Natural killer cell (primary cell): Measurements from ENCODE around the gene RGS14. TPM values are rescaled to one million over a fixed set of nuclear protein-coding genes. Genes with fewer than 3 reads are reported as not detected.

Experiments used
- ATAC-seq, 3 donors: fragments of 150-1000 bp in 2 of 3; fragments of 200-7000 bp in 1 of 3; cut with Tn5 transposase; 1 replicate in 1 of 3; 2 replicates in 2 of 3; pipeline ENCODE4 v1.10.0; 2021; ENCODE audit warnings: mild to moderate bottlenecking in 2 of 3, moderate library complexity in 2 of 3
- DNase-seq, 2 donors: peaks; one replicate each; pipeline versions ENCODE4 v3.0.0 to v3.0.0-alpha.2; 2013 to 2021; ENCODE audit warnings: mixed read lengths in 1 of 2
- H3K27ac ChIP-seq: one replicate; pipeline ENCODE4 v1.5.1; 2013; ENCODE audit warnings: mild to moderate bottlenecking, low read length
- H3K27me3 ChIP-seq: one replicate; pipeline ENCODE4 v1.6.1; 2013; ENCODE audit warnings: low read length; ENCODE audit not compliant: control insufficient read depth, insufficient read depth
- H3K36me3 ChIP-seq: one replicate; pipeline ENCODE4 v1.6.1; 2013; ENCODE audit warnings: low read length; ENCODE audit not compliant: control insufficient read depth, insufficient read depth
- H3K4me1 ChIP-seq: one replicate; pipeline ENCODE4 v1.6.1; 2013; ENCODE audit warnings: low read length; ENCODE audit not compliant: control insufficient read depth, insufficient read depth
- H3K4me3 ChIP-seq: one replicate; pipeline ENCODE4 v1.5.1; 2013; ENCODE audit warnings: low read length
- H3K9me3 ChIP-seq: one replicate; pipeline ENCODE4 v1.6.1; 2013; ENCODE audit warnings: low read length; ENCODE audit not compliant: control insufficient read depth, insufficient read depth
- H3K27ac Mint-ChIP-seq, 2 donors: one replicate each; pipeline ENCODE4 v1.8.0; 2022; ENCODE audit warnings: mild to moderate bottlenecking in 2 of 2, mixed read lengths in 2 of 2, moderate library complexity in 1 of 2
- H3K27me3 Mint-ChIP-seq, 2 donors: one replicate each; pipeline ENCODE4 v1.8.0; 2022; ENCODE audit warnings: low read depth in 2 of 2, mixed read lengths in 2 of 2
- H3K36me3 Mint-ChIP-seq: one replicate; pipeline ENCODE4 v1.8.0; 2022; ENCODE audit warnings: mixed read lengths
- H3K4me1 Mint-ChIP-seq, 2 donors: one replicate each; pipeline ENCODE4 v1.8.0; 2022; ENCODE audit warnings: mixed read lengths in 2 of 2
- H3K4me3 Mint-ChIP-seq: one replicate; pipeline ENCODE4 v1.8.0; 2022; ENCODE audit warnings: mild to moderate bottlenecking, moderate library complexity, mixed read lengths
- H3K9me3 Mint-ChIP-seq, 2 donors: one replicate each; pipeline ENCODE4 v1.8.0; 2022; ENCODE audit warnings: mixed read lengths in 2 of 2
- WGBS: methylation state at CpG from one replicate; pipeline ENCODE4 v1.1.7; 2013; ENCODE audit warnings: missing lambda C conversion rate; ENCODE audit not compliant: insufficient coverage; 5-methylcytosine and 5-hydroxymethylcytosine counted together
- intact Hi-C: fragments of 100-400 bp; cut with micrococcal nuclease; formaldehyde crosslinking; loops from one replicate; pipeline ENCODE4 v1.14.2; 2022
- total RNA-seq, 4 donors: library from RNA; stranded (reverse); fragments of 120-200 nt in 1 of 4; gene quantifications; one replicate each; pipeline versions ENCODE4 v1.2.3 to v1.2.4, GENCODE V29; 2013 to 2022
- TF ChIP-seq, protein P1 (sequence below): fragments of 200-600 bp; IDR thresholded peaks from one replicate; pipeline ENCODE4 v1.8.0; 2022; ENCODE audit warnings: antibody characterized with exemption

RGS14 gene
- total RNA-seq, 3 donors from 2014 or later (not counting 1 experiment from before 2014, with no cell fraction given) = 57.3 to 87.0 (median 66.1) TPM

DNA sequence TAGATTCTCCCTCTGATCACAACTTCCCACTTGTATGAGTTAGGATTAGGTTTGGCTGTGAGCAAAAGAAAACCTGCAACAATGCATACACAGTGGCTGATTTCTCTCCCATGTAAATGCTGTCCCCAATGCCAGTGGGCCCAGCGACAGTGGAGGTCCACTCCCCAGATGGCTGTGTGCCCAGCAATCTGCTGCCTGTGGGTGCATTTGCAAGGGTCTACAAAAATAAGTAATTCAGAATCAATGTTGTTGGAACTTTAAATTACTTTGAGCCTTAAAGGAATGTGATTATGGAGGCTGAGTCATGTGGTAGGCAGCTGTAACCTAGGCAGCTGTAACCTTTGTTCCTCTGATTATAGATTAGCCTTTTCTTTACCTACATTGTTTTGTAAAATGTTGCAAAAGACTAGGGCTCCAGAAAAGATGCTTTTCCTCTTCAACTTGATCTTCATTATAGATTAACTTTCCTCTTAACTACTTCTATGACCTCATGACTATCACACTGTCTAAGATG lies 31.8 kb upstream of the RGS14 start:
- Mint-ChIP-seq H3K4me3 (no peak overlapping the region), H3K4me1 (peaks cover 34 to 58% of the 10 kb centered on the region in 2 donors), H3K9me3 (no peaks in the 10 kb centered on the region), H3K27me3 (no peaks in the 10 kb centered on the region), H3K27ac (peak overlapping the region; percentile 94 to 99), H3K36me3 (no peaks in the 10 kb centered on the region)
- WGBS = 100% methylated on average over 1 of the region's 1 CpG
- Histone ChIP-seq H3K4me3 (no peak overlapping the region), H3K4me1 (peaks cover 45% of the 10 kb centered on the region), H3K9me3 (no peaks in the 10 kb centered on the region), H3K36me3 (peaks cover 12% of the 10 kb centered on the region), H3K27ac (no peak overlapping the region), H3K27me3 (no peaks in the 10 kb centered on the region)
- no peak for ATAC-seq
- TF ChIP-seq, protein P1, sequence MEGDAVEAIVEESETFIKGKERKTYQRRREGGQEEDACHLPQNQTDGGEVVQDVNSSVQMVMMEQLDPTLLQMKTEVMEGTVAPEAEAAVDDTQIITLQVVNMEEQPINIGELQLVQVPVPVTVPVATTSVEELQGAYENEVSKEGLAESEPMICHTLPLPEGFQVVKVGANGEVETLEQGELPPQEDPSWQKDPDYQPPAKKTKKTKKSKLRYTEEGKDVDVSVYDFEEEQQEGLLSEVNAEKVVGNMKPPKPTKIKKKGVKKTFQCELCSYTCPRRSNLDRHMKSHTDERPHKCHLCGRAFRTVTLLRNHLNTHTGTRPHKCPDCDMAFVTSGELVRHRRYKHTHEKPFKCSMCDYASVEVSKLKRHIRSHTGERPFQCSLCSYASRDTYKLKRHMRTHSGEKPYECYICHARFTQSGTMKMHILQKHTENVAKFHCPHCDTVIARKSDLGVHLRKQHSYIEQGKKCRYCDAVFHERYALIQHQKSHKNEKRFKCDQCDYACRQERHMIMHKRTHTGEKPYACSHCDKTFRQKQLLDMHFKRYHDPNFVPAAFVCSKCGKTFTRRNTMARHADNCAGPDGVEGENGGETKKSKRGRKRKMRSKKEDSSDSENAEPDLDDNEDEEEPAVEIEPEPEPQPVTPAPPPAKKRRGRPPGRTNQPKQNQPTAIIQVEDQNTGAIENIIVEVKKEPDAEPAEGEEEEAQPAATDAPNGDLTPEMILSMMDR = no peak
- intact Hi-C loops = loop anchor here (5.0 kb wide), 1 partner anchor 36 kb away; no protein-coding TSS in a partner anchor
- DNase-seq = no peak

DNA sequence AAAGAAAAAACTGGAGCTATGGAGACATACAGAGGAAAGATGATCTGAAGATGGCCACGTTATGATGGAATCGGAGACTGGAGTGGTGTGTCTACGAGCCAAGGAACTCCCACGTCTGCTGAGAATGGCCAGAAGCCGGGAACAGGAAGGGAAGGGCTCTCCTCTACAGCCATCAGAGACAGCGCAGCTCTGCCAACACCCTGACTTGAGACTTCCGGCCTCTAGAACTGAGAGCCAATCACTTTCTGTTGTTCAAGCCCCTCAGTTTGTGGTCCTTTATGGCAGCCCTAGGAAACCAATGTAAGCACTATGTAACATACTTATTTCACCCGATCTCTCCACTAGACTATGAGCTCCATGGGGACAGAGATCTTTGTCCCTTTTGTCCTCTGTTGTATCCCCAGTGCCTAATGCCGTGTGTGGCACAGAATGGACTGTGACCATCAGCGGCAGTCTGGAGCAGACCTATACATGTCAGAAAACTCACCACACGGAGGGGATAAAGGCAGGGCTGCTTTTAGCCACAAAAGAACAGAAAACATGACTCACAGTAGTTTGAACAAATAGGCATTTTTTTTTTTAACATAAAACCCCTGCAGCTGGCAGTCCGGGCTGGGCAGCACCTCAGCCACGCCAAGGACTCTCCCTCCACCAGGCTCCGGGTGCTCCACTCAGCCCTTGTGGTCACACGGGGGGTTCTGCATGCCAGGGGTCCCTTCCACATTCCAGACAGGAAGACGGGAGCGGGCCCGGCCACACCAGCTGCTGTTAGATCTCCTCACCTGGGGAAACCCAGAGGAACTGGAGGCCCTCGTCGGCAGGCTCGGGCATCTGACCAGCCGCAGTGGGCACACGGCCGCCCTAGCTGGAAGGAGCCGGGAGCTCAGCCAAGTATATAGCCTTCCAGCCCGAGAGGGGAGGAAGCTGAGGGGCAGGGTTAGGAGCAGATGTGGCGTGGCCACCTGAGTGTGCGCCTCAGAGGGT lies 29.9 kb upstream of the RGS14 start:
- 50% methylated on average over 28 of the region's 28 CpGs for WGBS
- no peaks in the 10 kb centered on the region for H3K27me3 ChIP-seq
- H3K4me1 ChIP-seq = peaks cover 61% of the 10 kb centered on the region
- Mint-ChIP-seq H3K36me3 (no peaks in the 10 kb centered on the region), H3K27ac (peak overlapping the region; percentile 94 to 99), H3K4me3 (peak overlapping the region; percentile 85), H3K4me1 (peaks cover 45 to 69% of the 10 kb centered on the region in 2 donors), H3K9me3 (no peaks in the 10 kb centered on the region), H3K27me3 (no peaks in the 10 kb centered on the region)
- peaks cover 15% of the 10 kb centered on the region for H3K36me3 ChIP-seq
- peak overlapping the region; percentile 89 for H3K27ac ChIP-seq
- no peaks in the 10 kb centered on the region for H3K9me3 ChIP-seq
- peak; percentile 57 to 58 for DNase-seq
- H3K4me3 ChIP-seq = peak overlapping the region; percentile 20
- intact Hi-C loops = loop anchor here (5.0 kb wide), 1 partner anchor 34 kb away; no protein-coding TSS in a partner anchor
- ATAC-seq = peak; percentile 78 to 85 (median 84)
- TF ChIP-seq, protein P1 = no peak

DNA sequence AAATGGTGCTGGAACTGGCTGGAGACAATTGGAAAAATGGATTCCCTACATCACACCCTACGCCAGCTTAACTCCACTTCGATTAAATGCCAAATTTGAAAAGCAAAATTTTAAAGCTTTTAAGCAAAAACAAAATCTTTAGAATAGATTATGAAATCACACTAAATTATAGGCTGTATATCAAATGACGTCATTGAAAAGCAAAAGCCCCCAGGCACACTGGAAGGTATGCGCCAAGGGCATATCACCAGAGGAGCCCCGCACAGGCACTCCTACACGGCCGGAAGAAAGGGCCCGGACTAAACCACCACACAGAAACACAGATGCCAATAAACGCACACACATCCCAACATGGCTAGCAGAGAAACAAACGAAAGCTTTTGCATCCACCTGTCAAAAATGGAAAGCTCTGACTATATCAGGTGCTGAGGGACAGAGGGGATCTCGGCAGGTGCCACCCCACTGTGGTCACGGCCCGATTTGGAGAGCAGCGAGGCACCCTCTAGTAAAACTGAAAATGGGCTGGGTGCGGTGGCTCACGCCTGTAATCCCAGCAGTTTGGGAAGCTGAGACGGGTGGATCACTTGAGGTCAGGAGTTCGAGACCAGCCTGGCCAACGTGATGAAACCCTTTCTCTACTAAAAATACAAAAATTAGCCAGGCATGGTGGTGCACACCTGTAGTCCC lies 29.0 kb upstream of the RGS14 start:
- H3K27me3 ChIP-seq = no peaks in the 10 kb centered on the region
- TF ChIP-seq, protein P1 = no peak
- H3K27ac ChIP-seq = peak overlapping the region; percentile 89
- peaks cover 22% of the 10 kb centered on the region for H3K36me3 ChIP-seq
- no peaks in the 10 kb centered on the region for H3K36me3 Mint-ChIP-seq
- peaks cover 69% of the 10 kb centered on the region for H3K4me1 ChIP-seq
- intact Hi-C loops = loop anchor here (5.0 kb wide), 1 partner anchor 34 kb away; no protein-coding TSS in a partner anchor
- peak overlapping the region; percentile 85 for H3K4me3 Mint-ChIP-seq
- H3K4me1 Mint-ChIP-seq = peaks cover 45 to 69% of the 10 kb centered on the region in 2 donors
- no peaks in the 10 kb centered on the region for H3K27me3 Mint-ChIP-seq
- 84% methylated on average over 19 of the region's 19 CpGs for WGBS
- ATAC-seq = no peak
- DNase-seq = no peak
- peak overlapping the region; percentile 94 to 99 for H3K27ac Mint-ChIP-seq
- H3K9me3 ChIP-seq = no peaks in the 10 kb centered on the region
- H3K9me3 Mint-ChIP-seq = no peaks in the 10 kb centered on the region
- H3K4me3 ChIP-seq = no peak overlapping the region
